T-helper 17 cell (primary cell): ENCODE data around the gene TOM1. TPM values are rescaled to one million over a fixed set of nuclear protein-coding genes. Genes with fewer than 3 reads are reported as not detected.
A peak's percentile ranks its signal among the peaks of the same experiment; 100 is the strongest.
"Not testable (repeated sequence)": the region's sequence is repeated elsewhere in the genome, so short reads cannot be mapped to it uniquely, and the experiment has no call there.

Experiments
- ATAC-seq: fragments of 150-1000 bp; cut with Tn5 transposase; 2 replicates; pipeline ENCODE4 v1.10.0; 2021; ENCODE audit warnings: mild to moderate bottlenecking, moderate library complexity
- DNase-seq, 3 donors: peaks; one replicate each; pipeline versions ENCODE4 v3.0.0 to v3.0.0-alpha.2; 2020 to 2021
- H3K9me3 ChIP-seq: one replicate; pipeline ENCODE4 v1.7.0; 2013; ENCODE audit warnings: low read length, mild to moderate bottlenecking; ENCODE audit not compliant: control insufficient read depth, poor library complexity, severe bottlenecking
- H3K27ac Mint-ChIP-seq: one replicate; pipeline ENCODE4 v1.8.0; 2022; ENCODE audit warnings: mild to moderate bottlenecking, moderate library complexity, mixed read lengths
- H3K27me3 Mint-ChIP-seq: one replicate; pipeline ENCODE4 v1.8.0; 2022; ENCODE audit warnings: mixed read lengths
- H3K36me3 Mint-ChIP-seq: one replicate; pipeline ENCODE4 v1.8.0; 2022; ENCODE audit warnings: low read depth, mixed read lengths
- H3K4me1 Mint-ChIP-seq: one replicate; pipeline ENCODE4 v1.8.0; 2022; ENCODE audit warnings: mild to moderate bottlenecking, mixed read lengths
- H3K4me3 Mint-ChIP-seq: one replicate; pipeline ENCODE4 v1.8.0; 2022; ENCODE audit warnings: mild to moderate bottlenecking, moderate library complexity, mixed read lengths
- total RNA-seq, 4 donors: library from RNA in 2 of 4; stranded (reverse) in 2 of 4; gene quantifications; one replicate each; pipeline ENCODE4 v1.2.3 and lab custom pipeline; 2022 to 2026

The TOM1 gene
- total RNA-seq, 2 donors from 2014 or later, result 166 to 178 TPM

GRCh38 chr22:35363566-35364086 is 63.9 kb downstream of the TOM1 start:
- Mint-ChIP-seq H3K4me3 (no peak overlapping the region), H3K4me1 (peaks cover 3% of the 10 kb centered on the region), H3K27me3 (peaks cover 12% of the 10 kb centered on the region), H3K27ac (no peak overlapping the region), H3K36me3 (no peaks in the 10 kb centered on the region)
- DNase-seq (no peak), ATAC-seq (no peak)
- no peaks in the 10 kb centered on the region for H3K9me3 ChIP-seq

GRCh38 chr22:35364230-35364629 is 64.5 kb downstream of the TOM1 start:
- DNase-seq, H3K36me3 Mint-ChIP-seq, H3K9me3 ChIP-seq, H3K27ac Mint-ChIP-seq, ATAC-seq, H3K4me1 Mint-ChIP-seq, H3K4me3 Mint-ChIP-seq: not testable (repeated sequence)
- peaks cover 12% of the 10 kb centered on the region for H3K27me3 Mint-ChIP-seq

- Mint-ChIP-seq H3K36me3 (no peaks in the 10 kb centered on the region), H3K4me1 (peaks cover 8% of the 10 kb centered on the region), H3K27ac (no peak overlapping the region), H3K27me3 (peaks cover 12% of the 10 kb centered on the region), H3K4me3 (no peak overlapping the region)
- ATAC-seq (peak; percentile 66), DNase-seq (no peak)
- H3K9me3 ChIP-seq, result no peaks in the 10 kb centered on the region
Observed at GRCh38 chr22:35367331-35367886, 67.7 kb downstream of the TOM1 start.

- no peak for DNase-seq
- Mint-ChIP-seq H3K27ac (no peak overlapping the region), H3K4me1 (peaks cover 8% of the 10 kb centered on the region), H3K4me3 (no peak overlapping the region), H3K27me3 (peaks cover 12% of the 10 kb centered on the region), H3K36me3 (no peaks in the 10 kb centered on the region)
- H3K9me3 ChIP-seq, result no peaks in the 10 kb centered on the region
- no peak for ATAC-seq
Observed at GRCh38 chr22:35368386-35368785, 68.7 kb downstream of the TOM1 start.

GRCh38 chr22:35369996-35370395 is 70.3 kb downstream of the TOM1 start:
- no peak for ATAC-seq
- H3K4me1 Mint-ChIP-seq, result peaks cover 8% of the 10 kb centered on the region
- no peaks in the 10 kb centered on the region for H3K9me3 ChIP-seq
- no peaks in the 10 kb centered on the region for H3K36me3 Mint-ChIP-seq
- no peak overlapping the region for H3K27ac Mint-ChIP-seq
- no peak overlapping the region for H3K4me3 Mint-ChIP-seq
- DNase-seq, result no peak
- peaks cover 12% of the 10 kb centered on the region for H3K27me3 Mint-ChIP-seq

GRCh38 chr22:35373781-35374180 is 74.1 kb downstream of the TOM1 start:
- no peaks in the 10 kb centered on the region for H3K9me3 ChIP-seq
- H3K4me3 Mint-ChIP-seq, result no peak overlapping the region
- no peaks in the 10 kb centered on the region for H3K36me3 Mint-ChIP-seq
- peaks cover 14% of the 10 kb centered on the region for H3K4me1 Mint-ChIP-seq
- H3K27me3 Mint-ChIP-seq, result no peaks in the 10 kb centered on the region
- DNase-seq (no peak), ATAC-seq (no peak)
- no peak overlapping the region for H3K27ac Mint-ChIP-seq

GRCh38 chr22:35375031-35375430 is 75.3 kb downstream of the TOM1 start:
- Mint-ChIP-seq H3K27me3 (no peaks in the 10 kb centered on the region), H3K27ac (no peak overlapping the region), H3K4me3 (no peak overlapping the region), H3K36me3 (no peaks in the 10 kb centered on the region), H3K4me1 (peaks cover 14% of the 10 kb centered on the region)
- no peaks in the 10 kb centered on the region for H3K9me3 ChIP-seq
- ATAC-seq (no peak), DNase-seq (no peak)

GRCh38 chr22:35375526-35375925 is 75.8 kb downstream of the TOM1 start:
- no peak for ATAC-seq
- DNase-seq, result no peak
- no peaks in the 10 kb centered on the region for H3K27me3 Mint-ChIP-seq
- H3K27ac Mint-ChIP-seq, result no peak overlapping the region
- peaks cover 14% of the 10 kb centered on the region for H3K4me1 Mint-ChIP-seq
- no peaks in the 10 kb centered on the region for H3K9me3 ChIP-seq
- H3K36me3 Mint-ChIP-seq, result no peaks in the 10 kb centered on the region
- no peak overlapping the region for H3K4me3 Mint-ChIP-seq

GRCh38 chr22:35376728-35377472 is 77.2 kb downstream of the TOM1 start:
- no peaks in the 10 kb centered on the region for H3K9me3 ChIP-seq
- Mint-ChIP-seq H3K27me3 (no peaks in the 10 kb centered on the region), H3K4me1 (peaks cover 17% of the 10 kb centered on the region), H3K4me3 (peak overlapping the region; percentile 74), H3K36me3 (no peaks in the 10 kb centered on the region), H3K27ac (no peak overlapping the region)
- DNase-seq, result no peak
- peak; percentile 39 for ATAC-seq

GRCh38 chr22:35377735-35378134 is 78.0 kb downstream of the TOM1 start:
- H3K27ac Mint-ChIP-seq, result no peak overlapping the region
- H3K27me3 Mint-ChIP-seq, result no peaks in the 10 kb centered on the region
- ATAC-seq (no peak), DNase-seq (no peak)
- H3K4me3 Mint-ChIP-seq, result peak overlapping the region; percentile 74
- peaks cover 14% of the 10 kb centered on the region for H3K4me1 Mint-ChIP-seq
- H3K9me3 ChIP-seq, result no peaks in the 10 kb centered on the region
- no peaks in the 10 kb centered on the region for H3K36me3 Mint-ChIP-seq

GRCh38 chr22:35378621-35379020 is 78.9 kb downstream of the TOM1 start:
- ATAC-seq, result no peak
- H3K27ac Mint-ChIP-seq, result no peak overlapping the region
- H3K4me3 Mint-ChIP-seq, result no peak overlapping the region
- H3K4me1 Mint-ChIP-seq, result peaks cover 14% of the 10 kb centered on the region
- DNase-seq, result no peak
- H3K36me3 Mint-ChIP-seq, result no peaks in the 10 kb centered on the region
- peaks cover 8% of the 10 kb centered on the region for H3K27me3 Mint-ChIP-seq
- no peaks in the 10 kb centered on the region for H3K9me3 ChIP-seq

GRCh38 chr22:35379146-35379993 is 79.7 kb downstream of the TOM1 start:
- H3K36me3 Mint-ChIP-seq, result no peaks in the 10 kb centered on the region
- ATAC-seq, result no peak
- H3K9me3 ChIP-seq, result no peaks in the 10 kb centered on the region

GRCh38 chr22:35380013-35380412 is 80.3 kb downstream of the TOM1 start:
- no peak for ATAC-seq
- Mint-ChIP-seq H3K4me1 (peaks cover 14% of the 10 kb centered on the region), H3K4me3 (peak overlapping the region; percentile 80), H3K27me3 (peaks cover 21% of the 10 kb centered on the region), H3K36me3 (no peaks in the 10 kb centered on the region), H3K27ac (peak overlapping the region; percentile 34)
- H3K9me3 ChIP-seq, result no peaks in the 10 kb centered on the region
- DNase-seq, result no peak

More at GRCh38 chr22:35379146-35379993, 79.7 kb downstream of the TOM1 start:
- peaks cover 14% of the 10 kb centered on the region for H3K4me1 Mint-ChIP-seq
- H3K27ac Mint-ChIP-seq, result peak overlapping the region; percentile 34
- H3K4me3 Mint-ChIP-seq, result peak overlapping the region; percentile 80
- DNase-seq, result no peak
- peaks cover 16% of the 10 kb centered on the region for H3K27me3 Mint-ChIP-seq
